Karpas-422 (cell line): ENCODE results near the gene FLYWCH1. TPM values are rescaled to one million over a fixed set of nuclear protein-coding genes. Genes with fewer than 3 reads are reported as not detected.

ENCODE experiments used
- DNase-seq: peaks from one replicate; pipeline ENCODE4 v3.0.0-alpha.2; 2015
- H2AFZ ChIP-seq: fragments of 200-600 bp; sonication (generic); 2 replicates; pipeline ENCODE4 v1.6.1; 2014; ENCODE audit warnings: antibody characterized with exemption, low read length, mixed read lengths
- H3K27ac ChIP-seq: fragments of 200-600 bp; sonication (generic); 2 replicates; pipeline ENCODE4 v1.5.1; 2014; ENCODE audit warnings: mild to moderate bottlenecking, low read length, moderate library complexity
- H3K27me3 ChIP-seq: fragments of 200-600 bp; sonication (generic); 2 replicates; pipeline ENCODE4 v1.6.1; 2014; ENCODE audit warnings: low read length, mixed read lengths
- H3K36me3 ChIP-seq: fragments of 200-600 bp; sonication (generic); 2 replicates; pipeline ENCODE4 v1.6.1; 2014; ENCODE audit warnings: low read length, mixed read lengths; ENCODE audit not compliant: insufficient read depth
- H3K4me1 ChIP-seq: fragments of 200-600 bp; sonication (generic); 2 replicates; pipeline ENCODE4 v1.6.1; 2014; ENCODE audit warnings: mild to moderate bottlenecking, low read length, mixed read lengths
- H3K4me2 ChIP-seq: fragments of 200-600 bp; sonication (generic); 2 replicates; pipeline ENCODE4 v1.6.1; 2014; ENCODE audit warnings: low read length, low read depth, mild to moderate bottlenecking; ENCODE audit not compliant: poor library complexity, severe bottlenecking
- H3K4me3 ChIP-seq: fragments of 200-600 bp; sonication (generic); 2 replicates; pipeline ENCODE4 v1.5.1; 2014; ENCODE audit warnings: mild to moderate bottlenecking, antibody characterized with exemption, low read length, mixed read lengths
- H3K79me2 ChIP-seq: fragments of 200-600 bp; sonication (generic); 2 replicates; pipeline ENCODE4 v1.6.1; 2014; ENCODE audit warnings: mild to moderate bottlenecking, low read length, mixed read lengths
- H3K9ac ChIP-seq: fragments of 200-600 bp; sonication (generic); 2 replicates; pipeline ENCODE4 v1.6.0; 2014; ENCODE audit warnings: low read length
- H3K9me2 ChIP-seq: fragments of 200-600 bp; sonication (generic), shearing (Covaris generic); replicated peaks from 2 replicates; pipeline ENCODE4 v1.6.0; 2014; ENCODE audit warnings: mild to moderate bottlenecking, low read length, moderate library complexity; ENCODE audit not compliant: insufficient read depth
- H3K9me3 ChIP-seq: fragments of 300-700, 200-600 bp; sonication (generic); 2 replicates; pipeline ENCODE4 v1.6.1; 2014; ENCODE audit warnings: low read length, mixed read lengths
- H4K20me1 ChIP-seq: fragments of 200-600 bp; sonication (generic); 2 replicates; pipeline ENCODE4 v1.6.1; 2014; ENCODE audit warnings: mild to moderate bottlenecking, antibody characterized with exemption, low read length, low read depth; ENCODE audit not compliant: insufficient read depth
- total RNA-seq: library from RNA; depleted of rRNA; stranded (reverse); fragments of >200 nt; shearing (Covaris generic); gene quantifications from 2 replicates; pipeline ENCODE4 v1.2.3, GENCODE V29; 2014; ENCODE audit warnings: low replicate concordance

Gene FLYWCH1
- total RNA-seq, 1 experiment from 2014 or later = 11.0 TPM

DNA sequence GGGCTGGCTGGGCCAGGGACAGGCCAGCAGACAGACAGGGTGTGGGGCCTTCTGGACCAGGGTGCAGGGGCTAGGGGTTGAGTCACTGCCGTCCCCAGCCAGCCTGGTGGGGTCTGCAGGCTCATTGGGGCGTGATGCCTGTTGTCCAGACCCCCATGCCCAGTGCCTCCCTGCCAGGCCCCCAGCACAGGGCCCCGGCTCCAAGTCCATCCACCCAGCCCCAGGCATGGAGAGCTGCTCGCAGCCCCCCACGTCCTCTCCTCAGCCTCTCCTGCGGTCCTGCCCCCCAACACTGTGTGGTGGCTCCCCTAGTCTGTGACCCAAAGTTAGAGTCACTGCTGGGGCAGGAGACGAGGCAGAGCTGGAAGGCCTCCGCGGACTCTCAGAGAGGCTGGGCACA lies 75.6 kb downstream of the FLYWCH1 start:
- no peak overlapping the region for H3K9ac ChIP-seq
- H3K9me3 ChIP-seq = no peaks in the 10 kb centered on the region
- no peak overlapping the region for H2AFZ ChIP-seq
- H3K4me2 ChIP-seq = no peak overlapping the region
- H3K79me2 ChIP-seq = no peaks in the 10 kb centered on the region
- H4K20me1 ChIP-seq = no peaks in the 10 kb centered on the region
- no peaks in the 10 kb centered on the region for H3K36me3 ChIP-seq
- no peak overlapping the region for H3K4me3 ChIP-seq
- H3K27me3 ChIP-seq = no peaks in the 10 kb centered on the region
- H3K27ac ChIP-seq = no peak overlapping the region
- no peaks in the 10 kb centered on the region for H3K9me2 ChIP-seq
- peaks cover 17% of the 10 kb centered on the region for H3K4me1 ChIP-seq
- DNase-seq = no peak

DNA sequence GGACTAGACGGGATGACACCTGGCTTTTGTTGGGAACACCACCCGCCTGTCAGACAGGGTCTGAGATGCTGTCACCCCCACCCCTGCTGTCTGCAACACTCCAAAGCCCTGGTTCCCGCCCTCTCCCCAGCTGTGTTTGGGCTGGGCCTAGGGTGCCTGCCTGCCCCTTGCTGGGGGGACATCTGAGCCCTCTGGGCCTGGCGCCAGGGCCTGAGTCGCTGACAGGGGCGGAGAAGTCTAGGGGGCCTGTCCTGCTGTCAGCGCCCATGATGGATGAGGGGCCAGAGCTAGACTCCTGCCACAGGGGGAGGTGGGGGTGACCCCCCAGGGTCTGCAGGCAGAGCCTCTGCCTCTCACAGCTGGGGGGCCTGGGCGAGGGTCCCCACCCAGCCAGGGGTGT lies 76.1 kb downstream of the FLYWCH1 start:
- Histone ChIP-seq H3K9me2 (no peaks in the 10 kb centered on the region), H4K20me1 (no peaks in the 10 kb centered on the region), H3K36me3 (no peaks in the 10 kb centered on the region), H3K4me1 (peaks cover 12% of the 10 kb centered on the region), H3K9ac (no peak overlapping the region), H3K27ac (no peak overlapping the region), H3K9me3 (no peaks in the 10 kb centered on the region), H3K4me2 (no peak overlapping the region), H3K27me3 (no peaks in the 10 kb centered on the region), H2AFZ (no peak overlapping the region), H3K79me2 (no peaks in the 10 kb centered on the region), H3K4me3 (no peak overlapping the region)
- no peak for DNase-seq

DNA sequence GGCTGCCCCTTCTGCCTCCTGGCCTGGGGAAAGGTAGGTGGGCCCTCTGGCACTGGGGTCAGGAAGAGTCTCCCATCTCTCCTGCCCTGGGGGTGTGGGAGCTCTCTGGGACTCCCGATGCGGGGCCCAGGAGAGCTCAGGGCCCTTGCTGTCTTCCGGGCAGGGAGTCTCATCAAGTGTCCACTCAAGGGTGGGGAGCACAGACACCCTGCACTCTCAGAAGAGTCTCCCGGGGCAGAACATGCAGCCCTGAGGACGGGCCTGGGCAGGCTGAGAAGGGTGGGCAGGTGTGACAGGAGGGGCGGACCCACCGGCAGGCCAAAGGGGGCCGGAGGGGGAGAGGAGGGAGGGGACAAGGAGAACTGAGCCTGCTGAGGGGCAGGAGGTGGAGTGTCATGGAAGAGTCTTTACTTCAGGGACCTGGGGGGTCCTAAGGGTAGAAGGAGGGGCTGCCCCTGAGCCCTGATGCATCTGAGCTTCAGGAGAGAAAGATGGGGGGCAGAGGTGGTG lies 76.9 kb downstream of the FLYWCH1 start:
- Histone ChIP-seq H3K9me2 (no peaks in the 10 kb centered on the region), H3K79me2 (no peaks in the 10 kb centered on the region), H3K9ac (no peak overlapping the region), H2AFZ (no peak overlapping the region), H3K27me3 (no peaks in the 10 kb centered on the region), H4K20me1 (no peaks in the 10 kb centered on the region), H3K4me1 (peaks cover 5% of the 10 kb centered on the region), H3K9me3 (no peaks in the 10 kb centered on the region), H3K36me3 (no peaks in the 10 kb centered on the region), H3K27ac (no peak overlapping the region), H3K4me2 (no peak overlapping the region), H3K4me3 (no peak overlapping the region)
- DNase-seq = no peak

DNA sequence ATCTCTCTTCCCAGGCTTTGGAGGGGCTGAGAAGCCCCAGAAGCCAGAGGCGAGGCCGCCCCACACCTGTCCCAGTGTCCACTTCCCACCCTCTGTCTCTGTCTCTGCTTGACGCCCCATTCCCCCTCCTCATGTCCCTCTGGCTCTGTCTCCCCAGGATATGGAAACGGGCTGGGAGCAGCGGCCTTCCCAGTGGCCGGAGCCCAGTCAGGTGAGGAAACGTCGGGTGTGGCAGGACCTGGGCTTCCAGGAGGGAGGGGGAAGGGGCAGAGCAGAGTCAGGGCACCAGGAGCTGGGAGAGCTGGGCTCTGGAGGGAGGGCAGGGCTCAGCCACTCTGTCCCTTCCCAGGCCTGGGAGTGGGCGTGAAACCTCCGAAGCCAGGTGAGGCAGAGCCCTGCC lies 79.2 kb downstream of the FLYWCH1 start:
- no peaks in the 10 kb centered on the region for H4K20me1 ChIP-seq
- H3K9me2 ChIP-seq = no peaks in the 10 kb centered on the region
- H3K27me3 ChIP-seq = no peaks in the 10 kb centered on the region
- H2AFZ ChIP-seq = no peak overlapping the region
- H3K4me1 ChIP-seq = no peaks in the 10 kb centered on the region
- H3K9ac ChIP-seq = no peak overlapping the region
- no peak for DNase-seq
- no peaks in the 10 kb centered on the region for H3K9me3 ChIP-seq
- no peak overlapping the region for H3K4me2 ChIP-seq
- no peaks in the 10 kb centered on the region for H3K36me3 ChIP-seq
- H3K4me3 ChIP-seq = no peak overlapping the region
- H3K79me2 ChIP-seq = no peaks in the 10 kb centered on the region
- H3K27ac ChIP-seq = no peak overlapping the region

DNA sequence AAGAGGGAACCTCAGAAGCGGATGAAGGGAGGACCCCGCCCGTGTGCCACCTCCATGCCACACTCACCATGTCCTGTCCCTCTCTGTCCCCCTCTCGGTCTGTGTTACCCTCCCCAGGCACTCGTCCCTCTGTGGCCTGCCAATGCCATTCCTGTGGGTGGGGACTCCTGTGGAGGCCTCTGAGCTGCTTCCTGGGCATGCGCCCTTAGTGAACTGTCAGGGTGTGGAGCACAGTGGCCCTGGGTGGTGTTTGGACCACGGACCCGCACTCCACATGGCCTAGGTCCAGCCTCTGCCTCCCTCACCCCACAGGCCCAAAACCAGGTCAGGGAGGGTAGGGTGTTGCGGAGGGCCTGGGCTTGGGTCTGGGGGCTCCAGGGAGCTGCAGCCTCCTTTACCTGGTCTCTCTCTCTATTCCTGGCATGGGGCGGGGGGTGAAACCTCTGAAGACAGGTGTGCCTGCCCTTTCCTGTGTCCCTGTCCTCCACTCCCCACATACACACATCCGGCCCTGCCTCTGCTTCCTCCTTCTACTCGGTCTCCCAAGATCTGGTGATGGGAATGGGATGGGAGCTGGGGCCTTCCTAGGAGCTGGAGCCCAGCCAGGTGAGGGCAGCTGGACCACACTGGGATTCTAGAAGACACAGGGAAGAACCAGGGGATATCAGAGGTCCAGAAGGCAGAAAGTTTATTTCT lies 80.0 kb downstream of the FLYWCH1 start:
- H3K9ac ChIP-seq = no peak overlapping the region

DNA sequence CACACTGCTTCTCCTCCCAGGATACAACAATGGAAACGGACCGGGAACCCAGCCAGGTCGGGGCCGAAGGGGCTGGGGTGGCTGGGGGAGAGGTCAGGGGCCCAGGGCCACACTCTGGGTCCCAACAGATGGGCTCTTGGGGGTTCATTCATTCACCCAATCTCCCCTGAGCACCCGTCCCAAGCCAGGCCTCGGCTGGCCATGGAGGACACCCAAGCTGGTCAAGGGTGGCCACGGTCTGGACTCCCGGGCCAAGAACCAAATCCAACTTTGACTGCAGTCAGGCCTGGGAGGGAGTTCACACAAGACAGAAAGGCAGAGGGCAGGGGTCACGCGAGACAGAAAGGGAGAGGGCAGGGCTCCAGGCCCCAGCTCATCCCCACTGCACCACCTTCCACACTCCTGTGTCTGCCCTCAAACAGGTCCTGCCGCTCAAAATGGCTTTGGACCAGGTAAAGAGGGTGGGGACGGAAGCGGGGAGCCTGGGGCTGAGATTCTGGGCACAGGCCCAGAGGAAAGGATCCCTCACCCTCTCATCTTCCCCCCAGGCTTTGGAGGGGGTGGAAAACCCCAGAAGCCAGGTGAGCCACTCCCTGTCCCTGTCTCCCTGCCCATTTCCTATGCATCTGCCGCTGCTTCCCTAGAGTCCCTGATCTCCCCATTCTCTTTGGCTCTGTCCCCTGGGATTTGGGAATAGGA lies 80.8 kb downstream of the FLYWCH1 start:
- no peak for DNase-seq

More for the DNA sequence above, 80.0 kb downstream of the FLYWCH1 start:
- Histone ChIP-seq H3K9me2 (no peaks in the 10 kb centered on the region), H3K4me1 (no peaks in the 10 kb centered on the region), H3K4me3 (no peak overlapping the region), H3K36me3 (no peaks in the 10 kb centered on the region), H3K9me3 (no peaks in the 10 kb centered on the region), H3K27ac (no peak overlapping the region), H3K79me2 (no peaks in the 10 kb centered on the region), H3K27me3 (no peaks in the 10 kb centered on the region), H3K4me2 (no peak overlapping the region), H2AFZ (no peak overlapping the region), H4K20me1 (no peaks in the 10 kb centered on the region)
- DNase-seq = no peak

DNA sequence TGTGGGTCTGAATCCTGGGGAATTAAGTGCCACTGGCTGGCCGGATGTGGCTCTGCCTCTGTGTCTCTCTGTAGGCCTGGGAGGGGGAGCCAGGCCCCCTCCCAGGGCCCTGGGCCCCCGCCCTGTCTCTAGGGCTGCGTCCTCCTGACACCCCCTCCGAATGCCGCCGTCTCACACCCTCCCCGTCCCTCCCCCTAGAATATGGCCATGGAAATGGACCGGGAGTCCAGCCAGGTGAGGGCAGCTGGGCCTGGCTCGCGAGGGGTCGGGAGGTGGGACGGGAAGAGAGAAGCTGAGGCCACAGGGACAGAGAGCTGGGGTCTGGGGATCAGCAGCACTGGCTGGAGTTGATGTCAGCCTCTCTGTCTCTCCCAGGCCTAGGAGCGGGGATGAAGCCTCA lies 84.6 kb downstream of the FLYWCH1 start:
- H3K9me2 ChIP-seq = no peaks in the 10 kb centered on the region
- no peak for DNase-seq
- no peaks in the 10 kb centered on the region for H4K20me1 ChIP-seq
- H3K4me1 ChIP-seq = no peaks in the 10 kb centered on the region
- H3K27me3 ChIP-seq = no peaks in the 10 kb centered on the region
- no peak overlapping the region for H3K4me2 ChIP-seq
- H3K79me2 ChIP-seq = no peaks in the 10 kb centered on the region
- H3K36me3 ChIP-seq = no peaks in the 10 kb centered on the region
- no peak overlapping the region for H3K27ac ChIP-seq
- H2AFZ ChIP-seq = no peak overlapping the region
- H3K9me3 ChIP-seq = no peaks in the 10 kb centered on the region
- no peak overlapping the region for H3K9ac ChIP-seq
- no peak overlapping the region for H3K4me3 ChIP-seq

More for the DNA sequence above, 80.8 kb downstream of the FLYWCH1 start:
- Histone ChIP-seq H3K27me3 (no peaks in the 10 kb centered on the region), H2AFZ (no peak overlapping the region), H3K9me2 (no peaks in the 10 kb centered on the region), H3K79me2 (no peaks in the 10 kb centered on the region), H3K9ac (no peak overlapping the region), H3K4me1 (no peaks in the 10 kb centered on the region), H3K9me3 (no peaks in the 10 kb centered on the region), H3K4me3 (no peak overlapping the region), H3K36me3 (no peaks in the 10 kb centered on the region), H3K27ac (no peak overlapping the region), H3K4me2 (no peak overlapping the region), H4K20me1 (no peaks in the 10 kb centered on the region)

DNA sequence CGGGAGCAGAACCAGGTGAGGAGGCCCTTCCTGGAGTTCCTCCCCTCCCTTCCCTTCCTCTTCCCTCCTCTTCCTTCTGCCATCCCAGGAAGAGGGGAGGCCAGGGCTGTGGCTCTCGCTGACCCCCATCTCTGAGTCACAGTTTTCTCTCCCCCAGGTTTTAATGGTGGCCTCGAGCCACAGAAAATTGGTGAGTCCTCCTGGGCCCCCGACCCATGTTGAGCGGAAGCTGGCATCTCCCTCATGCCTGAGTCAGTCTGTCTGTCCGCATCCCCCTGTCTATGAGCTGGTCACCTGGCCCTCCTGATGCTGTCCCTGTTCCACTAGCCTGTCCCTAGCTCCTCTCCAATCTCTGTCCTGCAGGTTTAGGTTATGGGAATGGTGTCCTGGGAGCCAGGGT lies 88.2 kb downstream of the FLYWCH1 start:
- Histone ChIP-seq H3K27me3 (no peaks in the 10 kb centered on the region), H3K27ac (no peak overlapping the region), H3K9me3 (no peaks in the 10 kb centered on the region), H3K36me3 (no peaks in the 10 kb centered on the region), H3K79me2 (no peaks in the 10 kb centered on the region), H3K9me2 (no peaks in the 10 kb centered on the region), H3K4me3 (no peak overlapping the region), H3K4me1 (peaks cover 3% of the 10 kb centered on the region), H3K4me2 (no peak overlapping the region), H4K20me1 (no peaks in the 10 kb centered on the region), H2AFZ (no peak overlapping the region), H3K9ac (no peak overlapping the region)
- DNase-seq = no peak
